ENCODE data around the gene HGS.

DNA sequence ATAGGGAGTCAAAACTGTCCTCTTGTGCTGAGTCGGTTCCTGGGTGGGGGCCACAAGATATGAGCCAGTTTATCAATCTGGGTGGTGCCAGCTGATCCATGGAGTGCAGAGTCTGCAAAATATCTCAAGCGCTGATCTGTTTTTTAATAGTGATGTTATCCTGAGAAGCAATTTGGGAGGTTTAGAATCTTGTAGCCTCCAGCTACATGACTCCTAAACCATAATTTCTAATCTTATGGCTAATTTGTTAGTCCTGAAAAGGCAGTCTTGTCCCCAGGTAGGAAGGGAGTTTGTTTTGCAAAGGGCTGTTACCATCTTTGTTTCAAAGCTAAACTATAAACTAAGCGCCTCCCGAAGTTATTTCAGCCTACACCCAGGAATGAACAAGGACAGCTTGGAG, 45.1 kb upstream of the HGS start:
- TF ChIP-seq, protein P1, sequence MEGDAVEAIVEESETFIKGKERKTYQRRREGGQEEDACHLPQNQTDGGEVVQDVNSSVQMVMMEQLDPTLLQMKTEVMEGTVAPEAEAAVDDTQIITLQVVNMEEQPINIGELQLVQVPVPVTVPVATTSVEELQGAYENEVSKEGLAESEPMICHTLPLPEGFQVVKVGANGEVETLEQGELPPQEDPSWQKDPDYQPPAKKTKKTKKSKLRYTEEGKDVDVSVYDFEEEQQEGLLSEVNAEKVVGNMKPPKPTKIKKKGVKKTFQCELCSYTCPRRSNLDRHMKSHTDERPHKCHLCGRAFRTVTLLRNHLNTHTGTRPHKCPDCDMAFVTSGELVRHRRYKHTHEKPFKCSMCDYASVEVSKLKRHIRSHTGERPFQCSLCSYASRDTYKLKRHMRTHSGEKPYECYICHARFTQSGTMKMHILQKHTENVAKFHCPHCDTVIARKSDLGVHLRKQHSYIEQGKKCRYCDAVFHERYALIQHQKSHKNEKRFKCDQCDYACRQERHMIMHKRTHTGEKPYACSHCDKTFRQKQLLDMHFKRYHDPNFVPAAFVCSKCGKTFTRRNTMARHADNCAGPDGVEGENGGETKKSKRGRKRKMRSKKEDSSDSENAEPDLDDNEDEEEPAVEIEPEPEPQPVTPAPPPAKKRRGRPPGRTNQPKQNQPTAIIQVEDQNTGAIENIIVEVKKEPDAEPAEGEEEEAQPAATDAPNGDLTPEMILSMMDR (IDR thresholded peaks at IDR 0.05; ENCODE audit: poor library complexity) = no peak
- no peak for TF ChIP-seq EZH2 (IDR thresholded peaks at IDR 0.05; ENCODE audit: borderline replicate concordance)
